Right kidney (tissue), 1 donor: ENCODE results near the gene WDFY4.

Source experiments
- DNase-seq: peaks from one replicate; pipeline ENCODE4 v3.0.0-alpha.2; 2016

The WDFY4 gene

DNA sequence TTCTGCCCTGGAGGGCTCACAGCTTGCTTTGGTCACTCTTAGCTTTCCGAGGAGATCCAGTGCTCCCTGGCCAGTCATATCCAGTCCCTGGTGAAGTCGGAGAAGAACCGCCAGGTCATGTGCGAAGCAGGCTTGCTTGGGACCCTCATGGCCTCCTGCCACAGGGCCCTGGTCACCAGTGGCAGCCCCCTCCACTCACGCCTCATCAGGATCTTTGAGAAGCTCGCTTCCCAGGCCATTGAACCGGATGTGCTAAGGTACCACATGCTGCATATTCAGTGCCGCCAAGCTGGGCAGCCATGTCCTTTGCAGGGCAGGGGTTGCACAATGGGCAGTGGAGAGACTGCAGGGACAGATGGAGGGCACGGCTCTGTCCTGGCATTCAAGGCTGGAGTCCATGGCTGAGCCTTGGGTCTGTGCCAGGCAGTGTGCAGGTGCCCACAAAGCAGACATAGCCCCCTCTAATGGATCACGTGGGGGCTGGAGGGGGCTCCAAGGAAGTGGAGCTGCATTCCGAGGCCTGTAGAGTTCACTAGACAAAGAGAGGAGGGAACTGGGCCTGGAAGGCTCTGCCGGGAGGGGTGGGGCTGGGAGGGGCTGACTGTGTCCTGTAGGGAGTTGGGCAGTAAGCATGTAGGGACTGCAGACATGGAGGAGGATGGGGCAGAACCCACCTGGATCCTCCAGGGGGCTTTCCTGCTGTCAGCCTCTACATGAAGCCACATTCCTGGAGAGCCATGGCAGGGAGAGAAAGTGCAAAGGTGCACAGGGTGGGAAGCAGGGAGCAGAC is 89.9 kb downstream of the WDFY4 start:
- no peak for DNase-seq

- DNase-seq: no peak
Observed at GRCh38 chr10:48775206-48775517, 90.5 kb downstream of the WDFY4 start.

DNA sequence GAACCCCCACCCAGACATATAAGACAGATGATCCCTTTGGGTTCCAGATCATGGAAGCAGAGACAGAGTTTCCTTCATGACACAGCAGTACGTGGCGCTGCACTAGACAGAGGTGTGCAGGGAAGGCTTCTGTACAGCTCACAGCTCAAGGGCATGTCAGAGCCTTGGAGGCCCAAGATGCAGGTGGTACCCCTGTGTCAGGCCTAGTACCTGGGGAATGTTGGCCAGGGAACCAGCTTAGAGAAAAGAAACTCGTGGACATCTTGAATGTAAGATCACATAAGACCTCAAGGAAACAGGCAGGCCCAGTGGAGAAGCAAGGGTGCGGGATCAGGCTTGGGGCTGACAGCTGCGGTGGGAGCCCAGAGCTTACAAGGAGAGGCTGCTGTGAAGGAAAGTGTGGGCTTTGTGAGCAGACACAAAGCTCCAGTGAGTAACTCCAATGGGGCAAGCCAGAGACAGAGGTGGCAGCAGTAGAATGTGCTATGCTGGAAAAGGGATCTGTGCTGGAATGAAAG is 91.4 kb downstream of the WDFY4 start:
- DNase-seq: no peak

DNA sequence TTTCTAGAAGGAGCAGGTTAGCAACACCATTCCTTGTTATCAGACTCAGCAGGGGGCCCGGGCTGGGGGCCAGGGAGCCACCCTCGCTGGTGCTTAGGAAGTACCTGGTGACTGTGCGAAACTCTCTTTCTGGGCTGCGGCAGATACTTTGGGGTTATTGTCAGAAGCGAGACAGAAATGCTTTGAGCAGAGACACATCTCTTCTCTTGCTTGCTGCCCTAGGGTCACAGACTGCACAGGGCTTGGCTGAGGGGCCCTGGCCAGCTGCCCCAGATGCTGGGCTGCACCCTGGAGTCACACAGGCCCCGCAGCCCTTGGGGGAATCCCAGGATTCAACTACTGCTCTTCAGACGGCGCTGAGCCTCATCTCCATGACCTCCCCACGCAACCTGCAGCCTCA is 91.9 kb downstream of the WDFY4 start:
- no peak for DNase-seq

- no peak for DNase-seq
Observed at GRCh38 chr10:48777110-48777509, 92.4 kb downstream of the WDFY4 start.

DNA sequence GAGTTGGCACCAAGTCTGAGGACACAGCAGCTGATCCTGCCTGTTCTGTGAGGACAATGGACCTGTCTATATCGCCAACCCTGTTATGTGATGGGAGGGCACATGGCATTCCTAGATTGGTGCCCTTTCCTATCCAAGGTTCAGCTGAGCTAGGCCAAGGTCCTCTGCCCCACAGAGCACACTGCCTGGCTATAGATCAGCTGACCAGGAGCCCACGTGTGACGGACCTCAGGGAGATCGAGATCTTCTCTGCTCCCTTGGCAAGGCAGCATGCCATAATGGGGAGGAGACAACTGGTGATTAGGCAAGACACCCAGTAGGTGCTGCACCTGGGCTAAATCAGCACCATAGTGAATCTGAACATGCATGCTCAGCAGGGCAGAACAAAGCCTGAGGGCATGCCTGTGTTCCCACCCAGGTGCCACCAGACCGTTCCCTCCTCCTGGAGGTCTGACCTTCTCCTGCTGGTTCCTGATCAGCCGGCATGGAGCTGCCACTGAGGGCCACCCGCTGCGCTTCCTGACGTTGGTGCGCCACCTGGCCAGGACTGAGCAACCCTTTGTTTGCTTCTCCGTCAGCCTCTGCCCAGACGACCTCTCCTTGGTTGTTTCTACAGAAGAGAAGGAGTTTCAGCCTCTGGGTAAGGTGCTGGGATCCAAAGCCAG is 93.7 kb downstream of the WDFY4 start:
- DNase-seq: no peak

- DNase-seq: no peak
Observed at GRCh38 chr10:48779077-48779476, 94.4 kb downstream of the WDFY4 start.

DNA sequence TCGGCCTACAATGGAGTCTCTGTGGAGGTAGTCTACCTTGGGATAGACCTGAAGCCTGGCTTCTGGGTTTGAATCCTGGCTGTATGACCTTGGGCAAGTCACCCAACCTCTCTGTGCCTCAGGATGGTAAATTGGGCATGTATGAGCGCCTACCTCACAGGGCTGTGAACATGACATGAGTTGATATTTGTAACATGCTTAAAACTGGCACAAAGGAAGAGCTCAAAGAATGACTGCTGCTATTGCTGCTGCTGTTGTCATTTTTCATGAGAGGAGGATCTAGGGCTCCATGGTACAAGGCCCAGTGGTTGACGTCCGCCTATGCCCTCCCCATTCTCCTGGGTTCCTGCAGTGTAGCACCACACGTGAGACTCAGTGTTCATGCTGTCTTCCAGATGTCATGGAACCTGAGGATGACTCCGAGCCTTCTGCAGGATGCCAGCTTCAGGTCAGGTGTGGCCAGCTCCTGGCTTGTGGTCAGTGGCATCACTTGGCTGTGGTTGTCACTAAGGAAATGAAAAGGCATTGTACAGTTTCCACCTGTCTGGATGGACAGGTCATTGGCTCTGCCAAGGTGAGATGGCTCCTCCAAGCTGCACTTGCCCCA is 95.0 kb downstream of the WDFY4 start:
- no peak for DNase-seq

DNA sequence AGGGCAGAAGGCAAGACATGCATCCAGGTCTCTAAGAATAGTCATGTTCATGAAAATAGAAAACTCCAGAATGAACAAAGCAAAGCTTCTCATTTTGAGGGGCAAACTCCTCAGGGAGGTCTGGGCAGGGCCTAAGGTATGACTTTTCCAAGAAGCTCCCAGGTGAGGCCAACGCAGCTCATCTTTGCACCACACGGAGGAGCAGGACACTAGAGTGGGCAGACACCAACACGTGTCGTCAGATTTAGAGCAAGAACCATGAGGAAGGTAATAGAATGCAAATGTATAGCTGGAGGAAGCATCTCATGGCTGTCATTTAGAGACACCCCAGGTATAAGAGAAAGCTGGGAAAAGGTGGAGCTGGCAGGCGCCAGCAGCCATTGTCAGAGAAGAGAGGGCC is 95.7 kb downstream of the WDFY4 start:
- DNase-seq: no peak

GRCh38 chr10:48782386-48782785 is 97.7 kb downstream of the WDFY4 start:
- no peak for DNase-seq

- no peak for DNase-seq
Observed at GRCh38 chr10:48784031-48784430, 99.4 kb downstream of the WDFY4 start.

- no peak for DNase-seq
Observed at GRCh38 chr10:48785796-48786195, 101.1 kb downstream of the WDFY4 start.

DNA sequence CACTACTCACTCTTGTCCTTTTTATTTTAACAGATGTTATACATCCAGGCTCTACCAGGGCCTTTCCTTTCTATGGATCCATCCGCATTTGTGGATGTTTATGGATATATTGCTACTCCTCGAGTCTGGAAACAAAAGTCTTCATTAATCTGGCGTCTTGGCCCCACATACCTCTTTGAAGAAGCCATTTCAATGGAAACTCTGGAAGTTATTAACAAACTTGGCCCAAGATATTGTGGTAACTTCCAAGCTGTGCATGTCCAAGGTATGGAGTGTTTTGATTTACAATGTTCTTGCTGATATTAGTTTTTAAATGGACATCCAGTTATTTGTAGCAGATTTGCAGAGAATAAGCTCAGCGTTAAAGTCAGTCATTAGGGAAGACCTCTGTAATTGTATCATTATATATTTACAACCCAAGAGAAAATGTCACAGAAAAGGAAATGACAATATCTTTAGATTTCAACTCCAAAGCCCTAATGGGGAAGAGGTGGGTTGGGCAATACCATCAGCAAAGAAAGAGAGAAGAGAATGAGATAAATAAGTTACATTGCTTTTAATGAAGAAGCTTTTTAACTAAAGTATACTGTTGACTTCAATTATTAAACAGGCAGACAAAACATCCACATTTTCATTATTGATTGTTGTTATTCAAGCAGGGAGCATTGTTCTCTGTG is 102.1 kb downstream of the WDFY4 start:
- no peak for DNase-seq

- no peak for DNase-seq
Observed at GRCh38 chr10:48788554-48788953, 103.9 kb downstream of the WDFY4 start.

- DNase-seq: no peak
Observed at GRCh38 chr10:48789486-48790456, 105.1 kb downstream of the WDFY4 start.

- DNase-seq: no peak
Observed at GRCh38 chr10:48790457-48791044, 105.9 kb downstream of the WDFY4 start.

DNA sequence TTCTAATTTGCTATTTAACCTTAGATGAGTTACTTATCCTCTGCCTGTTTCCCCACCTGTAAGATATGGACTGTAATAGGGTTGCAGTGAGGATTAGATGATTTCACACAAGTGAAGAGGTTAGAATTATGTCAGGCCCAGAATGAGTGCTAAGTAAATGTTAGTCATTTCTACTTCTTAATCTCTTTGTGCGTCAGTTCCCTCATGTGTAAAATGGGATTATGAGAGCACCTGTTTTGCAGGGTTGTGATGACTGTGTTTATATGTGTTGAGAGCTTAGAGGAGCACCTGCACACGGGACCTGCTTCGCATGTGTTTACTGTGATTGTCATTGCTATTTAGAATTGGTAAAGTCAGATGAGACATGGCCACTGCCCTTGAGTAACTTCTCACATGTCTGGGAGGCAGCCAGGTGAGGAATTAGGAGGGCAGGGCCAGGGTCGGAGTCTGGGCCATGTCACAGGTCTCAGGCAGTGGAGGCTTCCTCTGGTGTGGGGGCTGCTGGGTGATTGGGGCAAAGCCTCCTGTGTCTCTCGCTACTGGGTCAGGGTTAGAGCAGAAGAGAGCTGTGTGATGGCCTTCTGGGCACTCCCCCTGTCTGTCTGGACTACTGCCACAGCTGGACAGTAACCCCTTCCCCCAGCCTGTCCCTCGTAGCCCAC is 106.7 kb downstream of the WDFY4 start:
- DNase-seq: no peak

DNA sequence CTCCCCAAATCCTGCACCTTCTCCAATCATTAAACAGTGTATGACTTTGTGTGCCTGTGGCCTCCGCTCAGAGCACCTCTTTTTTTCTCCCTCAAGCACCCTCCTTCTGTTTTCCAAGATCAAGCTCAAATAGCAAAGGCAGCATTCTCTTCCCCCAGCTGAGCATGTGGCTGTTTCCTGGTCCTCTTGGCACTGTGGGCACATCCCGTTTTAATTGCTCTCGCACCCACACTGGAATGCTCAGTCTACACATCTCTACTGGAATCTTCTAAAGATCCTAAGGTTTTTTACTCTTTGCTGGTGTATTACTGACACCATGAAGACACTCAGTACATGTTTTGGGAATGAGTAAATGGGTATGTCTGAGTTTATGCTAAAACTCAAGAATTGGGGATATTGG is 107.4 kb downstream of the WDFY4 start:
- no peak for DNase-seq

- DNase-seq: no peak
Observed at GRCh38 chr10:48792687-48793096, 108.0 kb downstream of the WDFY4 start.

- DNase-seq: no peak
Observed at GRCh38 chr10:48794074-48794473, 109.4 kb downstream of the WDFY4 start.

- DNase-seq: no peak
Observed at GRCh38 chr10:48796713-48797245, 112.1 kb downstream of the WDFY4 start.
